HTERT RPE-1 (cell line): Measurements from ENCODE around the gene GFM2.
"Not testable (repeated sequence)": the region's sequence is repeated elsewhere in the genome, so short reads cannot be mapped to it uniquely, and the experiment has no call there.

Experiments
- in situ Hi-C: fragments of 300-500 bp; cut with MboI; formaldehyde crosslinking; loops from 4 replicates; pipeline ENCODE4 v1.14.3; 2020; ENCODE audit warnings: low sequenced_read_pairs

Gene GFM2

DNA sequence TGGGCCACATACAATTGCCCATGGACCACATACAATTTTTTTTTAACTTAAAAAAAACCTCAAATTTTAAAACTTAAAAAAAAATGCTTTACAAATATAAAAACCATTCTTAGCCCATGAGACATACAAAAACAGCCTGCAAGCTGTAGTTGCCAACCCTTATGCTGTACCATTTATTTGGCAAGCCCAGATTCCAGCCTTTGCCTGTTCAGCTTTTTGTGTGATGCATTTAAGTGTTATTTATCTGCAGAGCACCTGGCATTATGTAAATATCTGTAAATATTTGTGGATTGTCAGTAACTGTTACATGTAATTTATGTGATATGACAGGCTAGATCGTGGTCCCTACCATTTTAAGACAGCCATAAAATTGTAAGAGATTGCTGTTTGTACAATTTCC is 49.3 kb downstream of the GFM2 start:
- in situ Hi-C loops = no loop called here

DNA sequence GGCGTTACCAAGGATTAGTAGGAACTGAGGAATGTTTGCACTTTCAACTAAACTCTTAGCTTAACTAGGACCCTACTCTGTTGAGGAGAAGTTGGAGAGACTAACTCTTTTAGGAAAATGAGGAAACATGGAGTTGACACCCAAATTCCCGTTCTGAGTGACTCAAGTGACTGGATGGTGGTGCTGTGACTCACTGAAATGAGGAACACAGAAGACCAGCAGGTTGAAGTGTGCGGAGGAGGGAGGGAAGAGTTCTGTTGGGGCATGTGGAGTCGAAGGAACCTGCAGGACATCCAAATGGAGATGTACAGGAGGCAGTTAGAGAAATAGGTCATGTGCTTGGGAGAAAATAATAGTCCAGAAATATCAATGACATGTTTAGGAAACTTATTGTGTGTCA is 73.7 kb downstream of the GFM2 start:
- in situ Hi-C loops = no loop called here

GRCh38 chr5:74686962-74687751 is 79.8 kb downstream of the GFM2 start:
- in situ Hi-C loops = no loop called here

DNA sequence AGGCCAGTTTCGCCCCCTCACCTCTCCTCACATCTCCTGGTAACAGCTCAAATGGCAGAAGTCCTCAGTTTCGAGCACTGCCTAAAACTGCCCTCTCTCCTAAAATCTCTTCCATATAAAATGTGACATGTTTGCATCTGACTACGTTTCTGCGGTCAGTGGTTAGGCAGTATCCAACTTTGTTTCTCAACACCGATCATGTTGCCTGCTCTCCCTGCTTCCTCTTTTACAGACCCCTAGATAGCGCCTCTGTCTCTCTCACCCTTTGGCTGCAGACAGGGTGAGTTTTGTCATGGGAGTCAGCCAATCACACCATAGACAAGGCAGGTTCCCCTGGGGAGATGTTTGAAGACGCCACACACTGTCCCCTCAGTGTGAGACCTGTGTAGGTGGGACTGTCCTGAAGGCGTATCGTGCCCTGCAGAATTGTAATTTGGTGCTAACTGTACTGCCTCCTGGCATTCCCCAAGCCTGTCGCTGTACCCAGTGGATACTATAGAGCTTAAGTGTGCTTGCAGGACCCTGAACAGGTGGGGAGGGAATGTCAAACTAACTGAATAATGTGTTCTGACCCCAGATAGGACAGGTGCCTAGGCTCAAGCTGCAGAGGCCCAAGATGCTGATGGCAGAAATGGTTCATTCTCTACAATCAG is 80.8 kb downstream of the GFM2 start:
- in situ Hi-C loops = no loop called here

DNA sequence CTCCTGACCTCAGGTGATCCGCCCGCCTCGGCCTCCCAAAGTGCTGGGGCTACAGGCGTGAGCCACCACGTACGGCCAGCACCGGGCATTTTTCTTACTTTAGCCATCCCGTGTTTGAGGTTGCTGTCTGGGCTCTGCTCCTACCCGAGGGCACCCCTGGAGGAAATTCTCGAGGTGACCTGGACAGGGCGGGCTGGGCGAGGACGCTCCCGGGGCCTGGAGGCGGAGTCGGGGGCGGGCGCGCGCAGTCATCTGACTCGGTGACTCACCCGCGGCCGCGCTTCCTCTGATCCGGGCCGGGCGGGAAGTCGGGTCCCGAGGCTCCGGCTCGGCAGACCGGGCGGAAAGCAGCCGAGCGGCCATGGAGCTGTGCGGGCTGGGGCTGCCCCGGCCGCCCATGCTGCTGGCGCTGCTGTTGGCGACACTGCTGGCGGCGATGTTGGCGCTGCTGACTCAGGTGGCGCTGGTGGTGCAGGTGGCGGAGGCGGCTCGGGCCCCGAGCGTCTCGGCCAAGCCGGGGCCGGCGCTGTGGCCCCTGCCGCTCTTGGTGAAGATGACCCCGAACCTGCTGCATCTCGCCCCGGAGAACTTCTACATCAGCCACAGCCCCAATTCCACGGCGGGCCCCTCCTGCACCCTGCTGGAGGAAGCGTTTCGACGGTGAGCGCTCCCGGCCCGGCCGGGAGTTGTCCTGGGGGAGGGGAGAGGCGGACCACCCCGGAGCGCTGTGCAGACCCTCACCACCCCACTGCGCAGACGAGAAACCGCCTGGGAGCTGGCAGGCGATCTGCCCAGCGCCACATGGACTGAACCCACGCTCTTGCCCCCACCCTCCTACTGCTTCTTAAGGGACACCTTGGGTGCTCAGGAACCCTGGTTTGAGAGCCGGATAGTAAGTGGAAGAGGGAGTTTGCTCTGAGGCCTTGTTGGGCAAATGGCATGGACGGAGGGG is 81.7 kb downstream of the GFM2 start, which contains the start of gene HEXB:
Gene HEXB, plus strand, starts transcription at position 334 of the 952 bp plus-strand sequence. Its CDS starts 28 bp downstream, at position 362.
- in situ Hi-C loops = no loop called here

DNA sequence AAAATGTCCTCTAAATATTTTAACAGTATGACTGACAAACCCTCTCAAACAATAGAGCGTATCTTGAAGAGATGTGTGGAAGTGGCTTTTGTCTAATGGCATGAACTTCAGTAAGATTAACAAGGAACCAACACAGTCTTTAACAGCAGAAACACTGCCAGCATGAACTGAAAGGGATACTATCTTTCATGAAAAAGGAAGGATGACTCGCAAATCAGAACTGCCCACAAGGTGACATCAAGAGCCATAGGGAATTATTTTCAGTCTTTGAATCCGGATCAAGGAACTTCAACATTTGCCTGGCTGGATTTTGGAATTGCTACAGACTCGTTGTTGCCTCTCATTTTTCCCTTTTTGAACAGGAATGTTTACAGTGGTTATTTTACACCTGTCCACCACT is 87.0 kb downstream of the GFM2 start:
- in situ Hi-C loops = no loop called here

- in situ Hi-C loops = not testable (repeated sequence)
Measured at GRCh38 chr5:74679300-74679699, 87.6 kb downstream of the GFM2 start.

- in situ Hi-C loops = not testable (repeated sequence)
Measured at GRCh38 chr5:74678123-74678522, 88.8 kb downstream of the GFM2 start.

- in situ Hi-C loops = not testable (repeated sequence)
Measured at GRCh38 chr5:74676466-74676865, 90.5 kb downstream of the GFM2 start.

GRCh38 chr5:74673011-74673790 is 93.7 kb downstream of the GFM2 start:
- in situ Hi-C loops = no loop called here

GRCh38 chr5:74672215-74672877 is 94.6 kb downstream of the GFM2 start:
- in situ Hi-C loops = no loop called here
